Tibial artery (tissue), 4 donors: Measurements from ENCODE around the gene CLDN11.

Experiments used
- DNase-seq, 2 donors: peaks; one replicate each; pipeline ENCODE4 v3.0.0-alpha.2; 2019
- H3K27ac ChIP-seq, 2 donors: fragments of 200-600 bp; sonication (generic) in 1 of 2; 1 replicate in 1 of 2; 2 replicates in 1 of 2; pipeline ENCODE4 v1.5.1; 2018 to 2019; ENCODE audit warnings: mild to moderate bottlenecking in 1 of 2
- H3K27me3 ChIP-seq, 2 donors: fragments of 200-600 bp; sonication (generic) in 1 of 2; one replicate each; pipeline versions ENCODE4 v1.5.1 to v1.6.0; 2016 to 2019
- H3K36me3 ChIP-seq, 3 donors: fragments of 200-600 bp; sonication (generic) in 2 of 3; one replicate each; pipeline ENCODE4 v1.5.1; 2016 to 2019; ENCODE audit warnings: mild to moderate bottlenecking in 2 of 3
- H3K4me1 ChIP-seq, 4 donors: fragments of 200-600 bp; sonication (generic) in 2 of 4; 1 replicate in 3 of 4; 2 replicates in 1 of 4; pipeline ENCODE4 v1.5.1; 2016 to 2019
- H3K4me3 ChIP-seq, 2 donors: fragments of 200-600 bp; sonication (generic) in 1 of 2; 1 replicate in 1 of 2; 2 replicates in 1 of 2; pipeline ENCODE4 v1.5.1; 2018 to 2019; ENCODE audit warnings: mild to moderate bottlenecking in 2 of 2
- H3K9me3 ChIP-seq, 3 donors: fragments of 200-600 bp; sonication (generic) in 1 of 3; one replicate each; pipeline ENCODE4 v1.5.1; 2016 to 2019
- CTCF ChIP-seq, 2 experiments: fragments of 200-600 bp in 1 of 2; fragments of 450-650 bp in 1 of 2; IDR thresholded peaks; one replicate each; pipeline ENCODE4 v1.5.1; 2017 to 2019; ENCODE audit warnings: antibody characterized with exemption in 2 of 2, mild to moderate bottlenecking in 1 of 2, moderate library complexity in 1 of 2
- intact Hi-C: fragments of 100-400 bp; cut with DNase I; formaldehyde crosslinking; loops from one replicate; pipeline ENCODE4 v1.15.0; 2023; ENCODE audit warnings: low total_unique reads

Gene CLDN11

GRCh38 chr3:170470063-170471016, 51.7 kb downstream of the CLDN11 start:
- Histone ChIP-seq H3K27me3 (peaks cover 0 to 4% of the 10 kb centered on the region in 2 donors), H3K36me3 (no peaks in the 10 kb centered on the region), H3K4me1 (no peaks in the 10 kb centered on the region), H3K9me3 (no peaks in the 10 kb centered on the region), H3K27ac (no peak overlapping the region), H3K4me3 (no peak overlapping the region)
- DNase-seq, result no peak
- intact Hi-C loops, result no loop called here
- TF ChIP-seq CTCF (IDR thresholded peaks at IDR 0.05), result no peak

- intact Hi-C loops, result no loop called here
- no peak for DNase-seq
- Histone ChIP-seq H3K27ac (no peak overlapping the region), H3K27me3 (peaks cover 0 to 4% of the 10 kb centered on the region in 2 donors), H3K36me3 (no peaks in the 10 kb centered on the region), H3K4me3 (no peak overlapping the region), H3K9me3 (no peaks in the 10 kb centered on the region), H3K4me1 (no peaks in the 10 kb centered on the region)
- TF ChIP-seq CTCF (IDR thresholded peaks at IDR 0.05), result no peak
Observed at GRCh38 chr3:170471149-170471548, 52.5 kb downstream of the CLDN11 start.

- intact Hi-C loops, result no loop called here
- no peak for TF ChIP-seq CTCF (IDR thresholded peaks at IDR 0.05)
- H3K27ac ChIP-seq, result no peak overlapping the region
- H3K4me1 ChIP-seq, result no peaks in the 10 kb centered on the region
- no peaks in the 10 kb centered on the region for H3K9me3 ChIP-seq
- DNase-seq, result no peak
- no peaks in the 10 kb centered on the region for H3K36me3 ChIP-seq
- no peak overlapping the region for H3K4me3 ChIP-seq
- peaks cover 0 to 4% of the 10 kb centered on the region in 2 donors for H3K27me3 ChIP-seq
Observed at GRCh38 chr3:170473358-170473757, 54.7 kb downstream of the CLDN11 start.

- peaks cover 0 to 4% of the 10 kb centered on the region in 2 donors for H3K27me3 ChIP-seq
- no peak for DNase-seq
- intact Hi-C loops, result no loop called here
- no peak overlapping the region for H3K4me3 ChIP-seq
- H3K27ac ChIP-seq, result no peak overlapping the region
- no peaks in the 10 kb centered on the region for H3K4me1 ChIP-seq
- H3K9me3 ChIP-seq, result no peaks in the 10 kb centered on the region
- TF ChIP-seq CTCF (IDR thresholded peaks at IDR 0.05), result no peak
- H3K36me3 ChIP-seq, result no peaks in the 10 kb centered on the region
Observed at GRCh38 chr3:170475092-170475685, 56.5 kb downstream of the CLDN11 start.

- Histone ChIP-seq H3K9me3 (no peaks in the 10 kb centered on the region), H3K27ac (no peak overlapping the region), H3K4me1 (no peaks in the 10 kb centered on the region), H3K27me3 (peaks cover 0 to 4% of the 10 kb centered on the region in 2 donors), H3K4me3 (no peak overlapping the region), H3K36me3 (no peaks in the 10 kb centered on the region)
- DNase-seq, result no peak
- no peak for TF ChIP-seq CTCF (IDR thresholded peaks at IDR 0.05)
- intact Hi-C loops, result no loop called here
Observed at GRCh38 chr3:170476291-170476690, 57.6 kb downstream of the CLDN11 start.
